ENCODE measurements around the gene TP63.

DNA sequence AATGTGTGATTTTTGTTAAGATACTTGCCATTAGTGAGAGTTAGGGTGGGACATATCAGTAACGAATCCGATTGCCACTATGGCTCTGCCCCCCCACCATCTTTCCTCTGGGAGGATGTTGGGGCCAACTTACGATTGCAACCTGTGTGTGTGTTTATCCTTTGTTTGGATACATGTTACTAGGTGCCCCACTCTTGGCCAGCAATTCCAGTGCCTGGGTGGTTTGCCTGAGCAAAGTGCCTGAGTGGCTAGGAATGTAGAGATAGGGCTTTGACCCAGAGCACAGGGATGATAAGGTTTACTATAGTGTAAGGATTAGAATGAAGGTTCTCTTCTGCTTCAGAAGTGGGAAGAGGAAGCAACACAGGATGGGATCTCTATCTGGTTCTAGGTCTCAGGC is 231.8 kb downstream of the TP63 start:
- TF ChIP-seq, protein P1, sequence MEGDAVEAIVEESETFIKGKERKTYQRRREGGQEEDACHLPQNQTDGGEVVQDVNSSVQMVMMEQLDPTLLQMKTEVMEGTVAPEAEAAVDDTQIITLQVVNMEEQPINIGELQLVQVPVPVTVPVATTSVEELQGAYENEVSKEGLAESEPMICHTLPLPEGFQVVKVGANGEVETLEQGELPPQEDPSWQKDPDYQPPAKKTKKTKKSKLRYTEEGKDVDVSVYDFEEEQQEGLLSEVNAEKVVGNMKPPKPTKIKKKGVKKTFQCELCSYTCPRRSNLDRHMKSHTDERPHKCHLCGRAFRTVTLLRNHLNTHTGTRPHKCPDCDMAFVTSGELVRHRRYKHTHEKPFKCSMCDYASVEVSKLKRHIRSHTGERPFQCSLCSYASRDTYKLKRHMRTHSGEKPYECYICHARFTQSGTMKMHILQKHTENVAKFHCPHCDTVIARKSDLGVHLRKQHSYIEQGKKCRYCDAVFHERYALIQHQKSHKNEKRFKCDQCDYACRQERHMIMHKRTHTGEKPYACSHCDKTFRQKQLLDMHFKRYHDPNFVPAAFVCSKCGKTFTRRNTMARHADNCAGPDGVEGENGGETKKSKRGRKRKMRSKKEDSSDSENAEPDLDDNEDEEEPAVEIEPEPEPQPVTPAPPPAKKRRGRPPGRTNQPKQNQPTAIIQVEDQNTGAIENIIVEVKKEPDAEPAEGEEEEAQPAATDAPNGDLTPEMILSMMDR (IDR thresholded peaks at IDR 0.05) = no peak
- TF ChIP-seq POLR2AphosphoS5 (IDR thresholded peaks at IDR 0.05; ENCODE audit: insufficient read depth in 1 of 2, low read depth in 1 of 2) (no peak), POLR2A (IDR thresholded peaks at IDR 0.05) (no peak)
